NCI-H2029 (cell line): Measurements from ENCODE around the gene FAM236B.
"Not testable (repeated sequence)": the region's sequence is repeated elsewhere in the genome, so short reads cannot be mapped to it uniquely, and the experiment has no call there.

Experiments
- DNase-seq: peaks from one replicate; lab custom pipeline; 2025; lab: John Stamatoyannopoulos, UW

The FAM236B gene

GRCh38 chrX:72782560-72782959 lies at the start of gene FAM236B:
Gene FAM236B (minus strand): TSS chrX:72782660. CDS start chrX:72782560, 100 bp downstream.
- not testable (repeated sequence) for DNase-seq

GRCh38 chrX:72830701-72831100 lies 48.2 kb upstream of the FAM236B start:
- DNase-seq, result not testable (repeated sequence)

DNA sequence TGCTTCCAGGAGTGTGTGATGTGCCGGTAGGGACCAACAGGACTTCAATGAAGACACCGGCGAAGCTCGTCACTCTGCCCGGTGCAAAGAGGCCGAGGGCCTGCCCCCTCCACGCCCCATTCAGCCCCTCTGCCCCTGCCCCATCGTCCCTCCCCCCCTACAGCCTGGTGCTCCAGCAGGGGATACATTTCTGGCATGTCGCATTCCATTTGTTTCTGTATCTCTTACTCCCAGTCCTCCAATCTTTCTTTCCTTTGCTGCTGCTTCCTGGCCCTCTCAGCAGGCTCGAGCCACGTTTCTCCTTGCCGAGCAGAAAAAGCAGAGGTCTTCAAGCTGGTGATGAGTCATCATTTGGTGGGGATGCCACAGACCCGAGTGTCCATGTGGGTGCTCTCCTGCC lies 25.6 kb upstream of the FAM236B start, which contains the start of gene FAM236D:
FAM236D (minus strand) TSS at position 101 of the 400 bp plus-strand sequence; CDS start at position 1, 100 bp downstream.
- not testable (repeated sequence) for DNase-seq

- not testable (repeated sequence) for DNase-seq
These were observed 7.9 kb upstream of the FAM236B start for GRCh38 chrX:72790390-72790789.

- not testable (repeated sequence) for DNase-seq
These were observed 5.7 kb upstream of the FAM236B start for GRCh38 chrX:72788142-72788541.

GRCh38 chrX:72783964-72784363 lies 1.5 kb upstream of the FAM236B start:
- DNase-seq, result not testable (repeated sequence)

DNA sequence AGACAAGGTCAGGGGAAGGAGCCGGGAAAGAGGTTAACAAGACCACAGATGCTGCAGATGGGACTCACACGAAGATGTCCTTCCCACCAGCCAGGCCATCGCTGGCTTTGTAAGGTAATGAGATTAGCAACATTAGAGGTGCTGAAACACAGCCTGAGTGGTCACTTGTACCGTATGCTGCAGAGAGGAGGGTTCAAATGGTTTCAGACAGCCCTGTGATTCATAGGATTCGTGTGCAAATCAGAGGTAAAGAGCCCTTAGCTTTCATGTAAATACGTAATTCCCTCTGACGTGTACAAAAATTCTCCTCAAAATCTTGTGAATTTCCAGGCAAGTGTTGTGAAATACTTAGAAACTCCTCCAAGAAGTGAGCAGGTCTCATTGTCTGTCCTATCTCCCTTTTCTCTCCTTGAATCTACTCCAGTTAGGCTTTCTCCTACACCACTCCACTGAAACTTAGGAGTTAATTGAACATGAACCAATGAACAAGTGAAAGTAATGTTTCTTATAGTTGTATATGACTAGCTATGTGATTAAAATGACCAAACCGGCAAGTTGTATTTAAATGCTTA lies 991 bp upstream of the FAM236B start:
- not testable (repeated sequence) for DNase-seq

GRCh38 chrX:72778146-72778545 lies 4.3 kb downstream of the FAM236B start:
- DNase-seq, result not testable (repeated sequence)

DNA sequence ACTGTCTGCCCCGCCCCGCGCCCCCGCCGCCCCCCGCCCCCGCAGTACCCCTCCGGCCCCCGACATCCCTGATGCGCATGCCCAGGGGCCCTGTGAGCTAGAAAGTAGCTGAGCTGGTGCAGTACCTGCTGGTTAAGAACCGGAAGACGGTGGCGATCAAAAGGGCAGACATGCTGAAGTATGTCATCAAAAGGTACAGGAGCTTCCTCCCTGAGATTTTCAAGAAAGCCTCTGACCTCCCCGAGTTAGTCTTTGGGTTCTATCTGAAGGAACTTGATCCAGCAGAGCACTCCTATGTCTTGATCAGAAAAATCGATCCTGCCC lies 5.0 kb downstream of the FAM236B start:
- DNase-seq, result not testable (repeated sequence)

DNA sequence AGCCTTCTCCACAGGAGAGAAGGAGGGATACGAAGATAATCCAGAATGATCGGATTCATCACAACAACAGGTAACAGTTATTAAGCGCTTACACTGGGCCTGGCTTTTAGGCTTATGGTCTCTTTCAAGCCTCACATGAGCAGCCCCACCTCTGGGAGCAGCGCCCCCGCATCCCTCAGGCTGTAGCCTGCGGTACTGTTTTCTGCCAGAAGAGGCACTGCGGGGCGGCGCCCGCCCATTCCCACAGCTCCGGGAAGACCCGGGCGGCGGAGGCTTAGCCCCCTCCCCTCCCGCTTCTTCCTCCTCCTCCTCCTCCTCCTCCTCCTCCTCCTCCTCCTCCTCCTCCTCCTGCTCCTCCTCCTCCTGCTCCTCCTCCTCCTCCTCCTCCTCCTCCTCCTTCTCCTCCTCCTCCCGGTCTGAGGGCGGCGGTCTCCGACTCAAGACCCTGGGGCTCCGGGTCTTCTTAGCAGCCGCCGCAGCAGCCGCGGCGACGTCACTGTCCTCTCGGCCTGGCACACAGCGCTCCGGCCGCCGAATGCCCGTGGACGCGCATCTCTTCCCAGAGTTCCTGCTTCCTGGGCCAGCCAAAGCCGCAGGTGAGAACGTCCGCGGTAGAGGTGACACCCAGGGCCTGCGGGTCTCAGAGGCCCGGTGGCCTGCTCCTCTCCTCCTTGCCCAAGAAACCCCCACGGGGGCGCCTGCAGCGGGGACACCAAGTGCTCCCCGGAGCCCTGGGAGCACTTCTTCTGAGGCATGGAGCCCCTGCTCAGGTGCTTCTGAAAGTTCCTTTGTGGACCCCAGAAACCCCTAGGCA lies 5.6 kb downstream of the FAM236B start, which contains the start of gene DMRTC1B:
DMRTC1B (plus strand) TSS at position 238 of the 814 bp plus-strand sequence. CDS start 68,246 bp downstream, outside the sequence.
- not testable (repeated sequence) for DNase-seq

DNA sequence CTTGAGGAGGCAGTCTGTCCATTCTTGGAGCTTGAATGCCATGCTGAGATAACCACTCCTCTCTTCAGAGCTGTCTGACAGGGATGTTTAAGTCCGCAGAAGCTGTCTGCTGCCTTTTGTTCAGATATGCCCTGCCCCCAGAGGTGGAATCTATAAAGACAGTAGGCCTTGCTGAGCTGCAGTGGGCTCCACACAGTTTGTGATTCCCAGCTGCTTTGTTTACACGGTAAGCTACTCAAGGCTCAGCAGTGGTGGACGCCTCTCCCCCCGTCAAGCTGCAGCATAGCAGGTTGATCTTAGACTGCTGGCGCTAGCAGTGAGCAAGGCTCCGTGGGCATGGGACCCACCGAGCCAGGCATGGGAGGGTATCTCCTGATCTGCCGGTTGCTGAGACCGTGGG lies 22.0 kb downstream of the FAM236B start:
- DNase-seq, result not testable (repeated sequence)

DNA sequence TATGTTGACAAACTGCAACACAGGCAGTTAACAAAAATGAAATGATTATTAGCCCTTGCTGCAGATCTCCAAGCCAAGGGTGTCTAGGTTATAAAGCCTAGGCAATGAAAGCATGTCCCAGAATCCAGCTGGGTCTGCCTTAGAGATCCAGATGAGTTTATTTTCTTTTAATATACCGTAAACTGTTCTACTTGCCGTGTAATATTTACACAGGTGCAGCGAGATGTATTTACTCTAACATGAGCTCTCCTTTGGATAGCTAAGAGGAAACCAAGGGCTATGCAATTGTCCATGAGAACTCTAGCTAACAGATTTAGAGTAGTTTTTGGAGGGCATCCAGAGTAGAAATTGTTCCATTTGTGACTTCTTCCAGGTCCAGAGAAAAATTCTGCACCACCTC lies 33.9 kb downstream of the FAM236B start:
- DNase-seq, result not testable (repeated sequence)

GRCh38 chrX:72745546-72745945 lies 36.9 kb downstream of the FAM236B start:
- DNase-seq, result not testable (repeated sequence)

GRCh38 chrX:72735561-72735960 lies 46.9 kb downstream of the FAM236B start:
- no peak for DNase-seq

- not testable (repeated sequence) for DNase-seq
These were observed 48.8 kb downstream of the FAM236B start for GRCh38 chrX:72733636-72734035.
